HepG2 (cell line): ENCODE data around the gene INTS6. TPM values are rescaled to one million over a fixed set of nuclear protein-coding genes. Genes with fewer than 3 reads are reported as not detected.

Experiments
- ATAC-seq: fragments of 200-7000 bp; cut with Tn5 transposase; 3 replicates; pipeline ENCODE4 v1.9.1; 2020; ENCODE audit warnings: mild to moderate bottlenecking, moderate library complexity
- BruUV-seq: library from RNA; stranded (reverse); fragments of 400-500 nt; replicated peaks from 2 replicates; lab custom pipeline; 2021; lab: Mats Ljungman, UMichigan
- CTCF ChIA-PET: fragments of 300-600 bp; formaldehyde crosslinking; extraction: SDS; loops from one replicate; lab custom pipeline; 2021; ENCODE audit warnings: low total read pairs, inconsistent platforms, low intra/inter-chr PET ratio; lab: Yijun Ruan, JAX
- POLR2A ChIA-PET: fragments of 350-600 bp; sonication (Branson Sonifier 250); formaldehyde crosslinking; loops from one replicate; lab custom pipeline; 2020; ENCODE audit warnings: antibody characterized with exemption, inconsistent platforms; lab: Yijun Ruan, JAX
- DNase-seq: peaks from one replicate; pipeline ENCODE4 v3.0.0-alpha.2; 2015; ENCODE audit warnings: low spot score
- FAIRE-seq: peaks from 3 replicates; lab custom pipeline; 2011; peaks lifted over from hg19 to GRCh38; lab: Jason Lieb, UNC
- H2AFZ ChIP-seq: one replicate; pipeline ENCODE4 v1.6.1; 2011; ENCODE audit warnings: low read length, inconsistent platforms
- H3K27ac ChIP-seq: fragments of 300-600 bp; 3 replicates; pipeline ENCODE4 v1.8.0; 2011; ENCODE audit warnings: mixed run types, mild to moderate bottlenecking, mixed read lengths, low read length, inconsistent platforms; ENCODE audit not compliant: insufficient read depth; ENCODE audit errors: extremely low read length
- H3K27me3 ChIP-seq, 2 experiments: fragments of 200-600 bp in 1 of 2; 2 replicates in 1 of 2; 3 replicates in 1 of 2; pipeline versions ENCODE4 v1.6.0 to v1.8.0; 2011; ENCODE audit warnings: low read length in 2 of 2, mild to moderate bottlenecking in 2 of 2, moderate library complexity in 2 of 2, inconsistent platforms in 1 of 2; ENCODE audit not compliant: insufficient read depth in 2 of 2, control insufficient read depth in 1 of 2
- H3K36me3 ChIP-seq, 2 experiments: fragments of 200-600 bp in 1 of 2; replicated peaks in 1 of 2; 2 replicates in 1 of 2; 3 replicates in 1 of 2; pipeline versions ENCODE4 v1.5.1 to v1.8.0; 2011; ENCODE audit warnings: low read length in 2 of 2, inconsistent platforms in 1 of 2; ENCODE audit not compliant: insufficient read depth in 2 of 2, control insufficient read depth in 1 of 2
- H3K4me1 ChIP-seq: 2 replicates; pipeline ENCODE4 v1.5.1; 2012; ENCODE audit warnings: low read length, inconsistent platforms; ENCODE audit not compliant: insufficient read depth
- H3K4me2 ChIP-seq: 2 replicates; pipeline ENCODE4 v1.6.0; 2011; ENCODE audit warnings: low read depth, low read length, inconsistent platforms
- H3K4me3 ChIP-seq, 3 experiments: fragments of 200-600 bp in 1 of 3; sonication (generic), shearing (Covaris generic) in 1 of 3; replicated peaks in 1 of 3; 2 replicates each; pipeline ENCODE4 v1.5.1; 2011 to 2016; ENCODE audit warnings: low read length in 3 of 3, inconsistent platforms in 2 of 3, low read depth in 2 of 3, mild to moderate bottlenecking in 2 of 3, control low read depth in 1 of 3, mixed read lengths in 1 of 3; ENCODE audit not compliant: insufficient read depth in 1 of 3
- H3K79me2 ChIP-seq: one replicate; pipeline ENCODE4 v1.6.1; 2011; ENCODE audit warnings: low read length, inconsistent platforms; ENCODE audit not compliant: insufficient read depth
- H3K9ac ChIP-seq: 2 replicates; pipeline ENCODE4 v1.6.0; 2011; ENCODE audit warnings: mild to moderate bottlenecking, low read depth, low read length, inconsistent platforms; ENCODE audit not compliant: insufficient read depth
- H3K9me3 ChIP-seq: 2 replicates; pipeline ENCODE4 v1.5.1; 2012; ENCODE audit warnings: mild to moderate bottlenecking, low read length
- H4K20me1 ChIP-seq: 2 replicates; pipeline ENCODE4 v1.6.0; 2011; ENCODE audit warnings: inconsistent platforms, mild to moderate bottlenecking, low read length, moderate library complexity; ENCODE audit not compliant: insufficient read depth
- DZIP1 ChIP-seq: sonication (generic); formaldehyde crosslinking; IDR thresholded peaks from 2 replicates; pipeline ENCODE4 v1.5.0; 2020; ENCODE audit warnings: mild to moderate bottlenecking, missing genetic modification reagents
- EHMT2 ChIP-seq: fragments of 200-600 bp; sonication (generic); IDR thresholded peaks from 2 replicates; pipeline ENCODE4 v1.7.0; 2017; ENCODE audit warnings: antibody characterized with exemption, low read depth, low read length, borderline replicate concordance
- FOSL1 ChIP-seq: sonication (generic); formaldehyde crosslinking; IDR thresholded peaks from 2 replicates; pipeline ENCODE4 v1.9.0; 2021; ENCODE audit warnings: missing genetic modification reagents, borderline replicate concordance
- FOXK2 ChIP-seq: fragments of 450-650 bp; IDR thresholded peaks from 2 replicates; pipeline ENCODE4 v1.6.1; 2016
- HNF4A ChIP-seq: sonication (generic); formaldehyde crosslinking; IDR thresholded peaks from 2 replicates; pipeline ENCODE4 v1.4.0; 2020; ENCODE audit warnings: missing genetic modification reagents
- JDP2 ChIP-seq: sonication (generic); formaldehyde crosslinking; IDR thresholded peaks from 2 replicates; pipeline ENCODE4 v1.8.1; 2022; ENCODE audit warnings: missing genetic modification reagents, borderline replicate concordance
- MEIS2 ChIP-seq: sonication (generic); formaldehyde crosslinking; IDR thresholded peaks from 2 replicates; pipeline ENCODE4 v1.9.0; 2021; ENCODE audit warnings: mild to moderate bottlenecking, missing genetic modification reagents
- NFE2L1 ChIP-seq: sonication (generic); formaldehyde crosslinking; IDR thresholded peaks from 2 replicates; pipeline ENCODE4 v1.4.0; 2020; ENCODE audit warnings: missing genetic modification reagents, mild to moderate bottlenecking, borderline replicate concordance
- SIX1 ChIP-seq: sonication (generic); formaldehyde crosslinking; IDR thresholded peaks from 2 replicates; pipeline ENCODE4 v1.4.0; 2020; ENCODE audit warnings: missing genetic modification reagents, borderline replicate concordance
- ZIK1 ChIP-seq: sonication (generic); formaldehyde crosslinking; IDR thresholded peaks from 2 replicates; pipeline ENCODE4 v1.5.0; 2020; ENCODE audit warnings: mild to moderate bottlenecking, low read depth, missing genetic modification reagents, borderline replicate concordance
- ZSCAN12 ChIP-seq: sonication (generic); formaldehyde crosslinking; IDR thresholded peaks from 2 replicates; pipeline ENCODE4 v1.9.0; 2021; ENCODE audit warnings: mild to moderate bottlenecking, missing genetic modification reagents
- in situ Hi-C: cut with HindIII; loops from 2 replicates; pipeline ENCODE4 v1.10.0; 2017; ENCODE audit warnings: low pct_unique_long_range_greater_than_20kb; ENCODE audit not compliant: extremely low pct_ligation_motif_present
- intact Hi-C: fragments of 100-400 bp; cut with micrococcal nuclease; formaldehyde crosslinking; loops from one replicate; pipeline ENCODE4 v1.10.0; 2022; ENCODE audit not compliant: unreplicated experiment
- polyA plus RNA-seq, 8 experiments: library from polyadenylated mRNA; depleted of rRNA in 3 of 8; stranded (reverse) in 7 of 8; unstranded in 1 of 8; fragments of >200 nt; fragmentation: Illumina TruSeq in 4 of 8; extraction: Trizol in 4 of 8; gene quantifications; 2 replicates each; pipeline versions ENCODE4 v1.2.1 to v1.2.3, GENCODE V29; 2011 to 2016; ENCODE audit warnings: low read depth in 4 of 8, missing spikeins in 1 of 8, mixed read lengths in 1 of 8; ENCODE audit not compliant: insufficient read depth in 1 of 8
- total RNA-seq, 5 experiments: library from RNA; depleted of rRNA; stranded (reverse); fragments of >200 nt; fragmentation: Illumina TruSeq; extraction: Trizol; gene quantifications; 2 replicates each; pipeline ENCODE4 v1.2.3, GENCODE V29; 2016; ENCODE audit warnings: low read depth in 1 of 5

The INTS6 gene
- total and polyA plus RNA-seq, 2 of the 13 experiments (the other 11 are each of a cell fraction or from before 2014, with no cell fraction given), result 27.9 to 38.4 TPM

- no peak for TF ChIP-seq DZIP1 (CRISPR knock-in tag)
Measured at GRCh38 chr13:51364404-51365008, 88.3 kb downstream of the INTS6 start (continued).

- peaks cover 5 to 28% of the 10 kb centered on the region in 2 experiments for H3K36me3 ChIP-seq
- DNase-seq, result no peak
- in situ Hi-C loops (no loop called here), intact Hi-C loops (no loop called here)
- H3K4me2 ChIP-seq, result no peak overlapping the region
- no peaks in the 10 kb centered on the region for H3K27me3 ChIP-seq
- H3K9ac ChIP-seq, result no peak overlapping the region
- BruUV-seq, result no TSS peak
- H4K20me1 ChIP-seq, result no peaks in the 10 kb centered on the region
- TF ChIP-seq ZIK1 (CRISPR knock-in tag) (no peak), FOSL1 (CRISPR knock-in tag) (no peak), SIX1 (CRISPR knock-in tag) (no peak), FOXK2 (no peak), HNF4A (CRISPR knock-in tag) (no peak), ZSCAN12 (CRISPR knock-in tag) (no peak), JDP2 (no peak), MEIS2 (CRISPR knock-in tag) (no peak), EHMT2 (no peak), NFE2L1 (CRISPR knock-in tag) (no peak)
- no peak for FAIRE-seq
- H2AFZ ChIP-seq, result no peak overlapping the region
- no peaks in the 10 kb centered on the region for H3K79me2 ChIP-seq
- H3K4me1 ChIP-seq, result peaks cover 11% of the 10 kb centered on the region
- ChIA-PET CTCF (interaction anchor here (0.7 kb wide), 1 partner anchor 15 kb away, joined by 3 read pairs; no protein-coding TSS in a partner anchor), POLR2A (no interaction called here)
- H3K27ac ChIP-seq, result no peak overlapping the region
- no peaks in the 10 kb centered on the region for H3K9me3 ChIP-seq
- H3K4me3 ChIP-seq, result no peak overlapping the region
- no peak for ATAC-seq
Measured at GRCh38 chr13:51363625-51364024, 89.2 kb downstream of the INTS6 start.
